Hepatocyte (in vitro differentiated cells): ENCODE results near the gene WDFY4. TPM values are rescaled to one million over a fixed set of nuclear protein-coding genes. Genes with fewer than 3 reads are reported as not detected.

Experiments used
- DNase-seq: peaks from one replicate; pipeline ENCODE4 v3.0.0-alpha.2; 2016; ENCODE audit warnings: low spot score
- H2AFZ ChIP-seq: fragments of 200-600 bp; sonication (generic); 2 replicates; pipeline ENCODE4 v1.6.0; 2016; ENCODE audit warnings: antibody characterized with exemption, mild to moderate bottlenecking
- H3K27ac ChIP-seq: fragments of 200-600 bp; sonication (generic); 2 replicates; pipeline ENCODE4 v1.5.1; 2016; ENCODE audit warnings: mild to moderate bottlenecking
- H3K27me3 ChIP-seq: fragments of 200-600 bp; sonication (generic); 2 replicates; pipeline ENCODE4 v1.6.1; 2016
- H3K36me3 ChIP-seq: fragments of 200-600 bp; sonication (generic); replicated peaks from 2 replicates; pipeline ENCODE4 v1.5.1; 2016; ENCODE audit warnings: low read depth; ENCODE audit not compliant: insufficient read depth
- H3K4me1 ChIP-seq: fragments of 200-600 bp; sonication (generic); 2 replicates; pipeline ENCODE4 v1.5.1; 2016; ENCODE audit warnings: mild to moderate bottlenecking, moderate library complexity; ENCODE audit not compliant: insufficient read depth
- H3K4me2 ChIP-seq: fragments of 200-600 bp; sonication (generic); 2 replicates; pipeline ENCODE4 v1.6.0; 2016
- H3K4me3 ChIP-seq: fragments of 200-600 bp; sonication (generic); 2 replicates; pipeline ENCODE4 v1.5.1; 2016; ENCODE audit warnings: mild to moderate bottlenecking
- H3K79me2 ChIP-seq: fragments of 200-600 bp; sonication (generic); 2 replicates; pipeline ENCODE4 v1.6.0; 2017; ENCODE audit warnings: mild to moderate bottlenecking
- H3K9me2 ChIP-seq: fragments of 200-600 bp; sonication (generic); replicated peaks from 2 replicates; pipeline ENCODE4 v1.6.0; 2017; ENCODE audit warnings: mild to moderate bottlenecking; ENCODE audit not compliant: insufficient read depth
- H3K9me3 ChIP-seq: fragments of 200-600 bp; sonication (generic); 2 replicates; pipeline ENCODE4 v1.5.1; 2016; ENCODE audit warnings: low read depth, mild to moderate bottlenecking
- H4K20me1 ChIP-seq: fragments of 200-600 bp; sonication (generic); 2 replicates; pipeline ENCODE4 v1.6.0; 2016; ENCODE audit warnings: mild to moderate bottlenecking; ENCODE audit not compliant: insufficient read depth, poor library complexity, severe bottlenecking
- CTCF ChIP-seq: fragments of 200-600 bp; sonication (generic); IDR thresholded peaks from 2 replicates; pipeline ENCODE4 v1.5.1; 2016; ENCODE audit warnings: antibody characterized with exemption, mild to moderate bottlenecking; ENCODE audit not compliant: poor library complexity
- EZH2 ChIP-seq: fragments of 200-600 bp; sonication (generic); IDR thresholded peaks from 2 replicates; pipeline ENCODE4 v1.6.1; 2016; ENCODE audit warnings: antibody characterized with exemption, mild to moderate bottlenecking, borderline replicate concordance
- EZH2phosphoT487 ChIP-seq: fragments of 200-600 bp; sonication (generic); IDR thresholded peaks from one replicate; pipeline ENCODE4 v1.6.1; 2018; ENCODE audit warnings: antibody characterized with exemption, mild to moderate bottlenecking, low read depth, moderate library complexity; ENCODE audit not compliant: unreplicated experiment, severe bottlenecking
- WGBS: methylation state at CpG from one replicate; pipeline ENCODE4 v1.1.6; 2016; ENCODE audit warnings: low lambda C conversion rate; ENCODE audit errors: missing lambda C conversion rate; 5-methylcytosine and 5-hydroxymethylcytosine counted together
- polyA plus RNA-seq: library from polyadenylated mRNA; unstranded; fragments of >200 nt; fragmentation: Nextera tagmentation; extraction: Ambion mirVana; gene quantifications from 2 replicates; pipeline ENCODE4 v1.2.1, GENCODE V29; 2016
- total RNA-seq: library from RNA; depleted of rRNA; stranded (reverse); fragments of >200 nt; gene quantifications from 2 replicates; pipeline ENCODE4 v1.2.3, GENCODE V29; 2014

The WDFY4 gene
- total and polyA plus RNA-seq, 2 experiments from 2014 or later = 0.43 to 0.91 TPM

GRCh38 chr10:48777110-48777509, 92.4 kb downstream of the WDFY4 start:
- Histone ChIP-seq H2AFZ (no peak overlapping the region), H3K4me3 (no peak overlapping the region), H3K27me3 (no peaks in the 10 kb centered on the region), H4K20me1 (no peaks in the 10 kb centered on the region), H3K27ac (no peak overlapping the region), H3K36me3 (no peaks in the 10 kb centered on the region), H3K4me2 (no peak overlapping the region), H3K9me2 (no peaks in the 10 kb centered on the region), H3K4me1 (no peaks in the 10 kb centered on the region), H3K79me2 (no peaks in the 10 kb centered on the region), H3K9me3 (no peaks in the 10 kb centered on the region)
- WGBS = 95% methylated on average over 3 of the region's 3 CpGs
- DNase-seq = no peak
- no peak for TF ChIP-seq EZH2
- TF ChIP-seq CTCF = no peak
- TF ChIP-seq EZH2phosphoT487 = no peak

GRCh38 chr10:48778193-48778857, 93.7 kb downstream of the WDFY4 start:
- no peaks in the 10 kb centered on the region for H3K27me3 ChIP-seq
- no peaks in the 10 kb centered on the region for H3K79me2 ChIP-seq
- no peaks in the 10 kb centered on the region for H3K36me3 ChIP-seq
- H3K4me1 ChIP-seq = no peaks in the 10 kb centered on the region
- H3K9me3 ChIP-seq = no peaks in the 10 kb centered on the region
- H3K9me2 ChIP-seq = no peaks in the 10 kb centered on the region
- H2AFZ ChIP-seq = no peak overlapping the region
- H3K4me3 ChIP-seq = no peak overlapping the region
- no peak for DNase-seq
- 90% methylated on average over 12 of the region's 12 CpGs for WGBS
- no peaks in the 10 kb centered on the region for H4K20me1 ChIP-seq
- no peak overlapping the region for H3K27ac ChIP-seq
- TF ChIP-seq CTCF = no peak
- no peak for TF ChIP-seq EZH2phosphoT487
- TF ChIP-seq EZH2 = no peak
- no peak overlapping the region for H3K4me2 ChIP-seq

- Histone ChIP-seq H3K9me3 (no peaks in the 10 kb centered on the region), H3K9me2 (no peaks in the 10 kb centered on the region), H3K36me3 (no peaks in the 10 kb centered on the region), H4K20me1 (no peaks in the 10 kb centered on the region), H3K4me2 (no peak overlapping the region), H3K4me3 (no peak overlapping the region), H3K27ac (no peak overlapping the region), H3K4me1 (no peaks in the 10 kb centered on the region), H3K27me3 (no peaks in the 10 kb centered on the region), H3K79me2 (no peaks in the 10 kb centered on the region), H2AFZ (no peak overlapping the region)
- DNase-seq = no peak
- 90% methylated on average over 5 of the region's 5 CpGs for WGBS
- TF ChIP-seq CTCF = no peak
These were observed 94.4 kb downstream of the WDFY4 start for GRCh38 chr10:48779077-48779476.
